ENCODE measurements around the gene SLC25A36. TPM values are rescaled to one million over a fixed set of nuclear protein-coding genes. Genes with fewer than 3 reads are reported as not detected.

SLC25A36 gene
- total and polyA plus RNA-seq, 2 experiments from 2014 or later = 38.4 to 118 TPM

GRCh38 chr3:140913728-140914127 is 27.9 kb upstream of the SLC25A36 start:
- Histone ChIP-seq H3K79me2 (no peaks in the 10 kb centered on the region), H2AFZ (no peak overlapping the region), H3K36me3 (replicated peaks; ENCODE audit: insufficient read depth, low read depth) (no peaks in the 10 kb centered on the region), H4K20me1 (ENCODE audit: insufficient read depth, poor library complexity, severe bottlenecking) (no peaks in the 10 kb centered on the region), H3K9me2 (replicated peaks; ENCODE audit: insufficient read depth) (no peaks in the 10 kb centered on the region), H3K4me1 (ENCODE audit: insufficient read depth) (peaks cover 18% of the 10 kb centered on the region), H3K9me3 (ENCODE audit: low read depth) (no peaks in the 10 kb centered on the region), H3K4me2 (no peak overlapping the region), H3K4me3 (no peak overlapping the region), H3K27ac (no peak overlapping the region), H3K27me3 (no peaks in the 10 kb centered on the region)
- TF ChIP-seq EZH2phosphoT487 (IDR thresholded peaks at IDR 0.05; ENCODE audit: low read depth, severe bottlenecking, unreplicated experiment) = no peak
- TF ChIP-seq EZH2 (IDR thresholded peaks at IDR 0.05; ENCODE audit: borderline replicate concordance) = no peak
- no peak for TF ChIP-seq CTCF (IDR thresholded peaks at IDR 0.05; ENCODE audit: poor library complexity)
- 92% methylated on average over 5 of the region's 5 CpGs for WGBS (ENCODE audit: low lambda C conversion rate, missing lambda C conversion rate)
- DNase-seq (ENCODE audit: low spot score) = no peak

- no peak overlapping the region for H3K4me3 ChIP-seq
- H3K4me2 ChIP-seq = no peak overlapping the region
- no peak overlapping the region for H2AFZ ChIP-seq
- H4K20me1 ChIP-seq (ENCODE audit: insufficient read depth, poor library complexity, severe bottlenecking) = no peaks in the 10 kb centered on the region
- no peak overlapping the region for H3K27ac ChIP-seq
- no peaks in the 10 kb centered on the region for H3K36me3 ChIP-seq (replicated peaks; ENCODE audit: insufficient read depth, low read depth)
- WGBS (ENCODE audit: low lambda C conversion rate, missing lambda C conversion rate) = 89% methylated on average over 4 of the region's 4 CpGs
- no peaks in the 10 kb centered on the region for H3K79me2 ChIP-seq
- TF ChIP-seq EZH2 (IDR thresholded peaks at IDR 0.05; ENCODE audit: borderline replicate concordance) (no peak), EZH2phosphoT487 (IDR thresholded peaks at IDR 0.05; ENCODE audit: low read depth, severe bottlenecking, unreplicated experiment) (no peak), CTCF (IDR thresholded peaks at IDR 0.05; ENCODE audit: poor library complexity) (no peak)
- no peaks in the 10 kb centered on the region for H3K9me2 ChIP-seq (replicated peaks; ENCODE audit: insufficient read depth)
- DNase-seq (ENCODE audit: low spot score) = no peak
- H3K4me1 ChIP-seq (ENCODE audit: insufficient read depth) = peaks cover 18% of the 10 kb centered on the region
- no peaks in the 10 kb centered on the region for H3K9me3 ChIP-seq (ENCODE audit: low read depth)
- no peaks in the 10 kb centered on the region for H3K27me3 ChIP-seq
Measured at GRCh38 chr3:140914384-140914945, 27.2 kb upstream of the SLC25A36 start.

GRCh38 chr3:140916603-140917002 is 25.0 kb upstream of the SLC25A36 start:
- Histone ChIP-seq H3K36me3 (replicated peaks; ENCODE audit: insufficient read depth, low read depth) (no peaks in the 10 kb centered on the region), H3K9me2 (replicated peaks; ENCODE audit: insufficient read depth) (no peaks in the 10 kb centered on the region), H3K27me3 (no peaks in the 10 kb centered on the region), H4K20me1 (ENCODE audit: insufficient read depth, poor library complexity, severe bottlenecking) (no peaks in the 10 kb centered on the region), H2AFZ (no peak overlapping the region), H3K4me2 (no peak overlapping the region), H3K9me3 (ENCODE audit: low read depth) (no peaks in the 10 kb centered on the region), H3K27ac (no peak overlapping the region), H3K79me2 (no peaks in the 10 kb centered on the region), H3K4me1 (ENCODE audit: insufficient read depth) (peaks cover 14% of the 10 kb centered on the region), H3K4me3 (no peak overlapping the region)
- no peak for DNase-seq (ENCODE audit: low spot score)
- TF ChIP-seq EZH2 (IDR thresholded peaks at IDR 0.05; ENCODE audit: borderline replicate concordance) (no peak), CTCF (IDR thresholded peaks at IDR 0.05; ENCODE audit: poor library complexity) (no peak), EZH2phosphoT487 (IDR thresholded peaks at IDR 0.05; ENCODE audit: low read depth, severe bottlenecking, unreplicated experiment) (no peak)

- no peaks in the 10 kb centered on the region for H3K9me2 ChIP-seq (replicated peaks; ENCODE audit: insufficient read depth)
- H3K4me2 ChIP-seq = peak overlapping the region; percentile 58
- H3K4me1 ChIP-seq (ENCODE audit: insufficient read depth) = peaks cover 9% of the 10 kb centered on the region
- H3K36me3 ChIP-seq (replicated peaks; ENCODE audit: insufficient read depth, low read depth) = no peaks in the 10 kb centered on the region
- no peak for DNase-seq (ENCODE audit: low spot score)
- TF ChIP-seq EZH2 (IDR thresholded peaks at IDR 0.05; ENCODE audit: borderline replicate concordance) (no peak), EZH2phosphoT487 (IDR thresholded peaks at IDR 0.05; ENCODE audit: low read depth, severe bottlenecking, unreplicated experiment) (no peak), CTCF (IDR thresholded peaks at IDR 0.05; ENCODE audit: poor library complexity) (no peak)
- H3K27ac ChIP-seq = no peak overlapping the region
- WGBS (ENCODE audit: low lambda C conversion rate, missing lambda C conversion rate) = 58% methylated on average over 5 of the region's 5 CpGs
- no peaks in the 10 kb centered on the region for H3K79me2 ChIP-seq
- no peaks in the 10 kb centered on the region for H3K27me3 ChIP-seq
- H3K4me3 ChIP-seq = no peak overlapping the region
- H2AFZ ChIP-seq = no peak overlapping the region
- no peaks in the 10 kb centered on the region for H4K20me1 ChIP-seq (ENCODE audit: insufficient read depth, poor library complexity, severe bottlenecking)
- H3K9me3 ChIP-seq (ENCODE audit: low read depth) = no peaks in the 10 kb centered on the region
Measured at GRCh38 chr3:140917772-140918171, 23.9 kb upstream of the SLC25A36 start.
